Osteocyte (in vitro differentiated cells): ENCODE results near the gene LCN2. TPM values are rescaled to one million over a fixed set of nuclear protein-coding genes. Genes with fewer than 3 reads are reported as not detected.
"Not testable (repeated sequence)": the region's sequence is repeated elsewhere in the genome, so short reads cannot be mapped to it uniquely, and the experiment has no call there.

Source experiments
- DNase-seq: peaks from one replicate; pipeline ENCODE4 v3.0.0; 2021; ENCODE audit warnings: mixed read lengths; ENCODE audit not compliant: unreplicated experiment; ENCODE audit errors: extremely low spot score
- H3K27ac Mint-ChIP-seq: one replicate; pipeline ENCODE4 v1.8.0; 2021; ENCODE audit warnings: mild to moderate bottlenecking, mixed read lengths; ENCODE audit not compliant: unreplicated experiment
- H3K27me3 Mint-ChIP-seq: one replicate; pipeline ENCODE4 v1.8.0; 2021; ENCODE audit warnings: mixed read lengths; ENCODE audit not compliant: unreplicated experiment
- H3K36me3 Mint-ChIP-seq: one replicate; pipeline ENCODE4 v1.8.0; 2021; ENCODE audit warnings: mixed read lengths; ENCODE audit not compliant: unreplicated experiment
- H3K4me1 Mint-ChIP-seq: one replicate; pipeline ENCODE4 v1.8.0; 2021; ENCODE audit warnings: mixed read lengths; ENCODE audit not compliant: unreplicated experiment
- H3K4me3 Mint-ChIP-seq: one replicate; pipeline ENCODE4 v1.8.0; 2021; ENCODE audit warnings: mild to moderate bottlenecking, moderate library complexity, mixed read lengths; ENCODE audit not compliant: unreplicated experiment
- H3K9me3 Mint-ChIP-seq: one replicate; pipeline ENCODE4 v1.8.0; 2021; ENCODE audit warnings: mixed read lengths; ENCODE audit not compliant: unreplicated experiment
- CTCF ChIP-seq: fragments of 200-600 bp; sonication (generic); IDR thresholded peaks from 2 replicates; pipeline ENCODE4 v1.5.0; 2021; ENCODE audit warnings: antibody characterized with exemption, mild to moderate bottlenecking, moderate library complexity
- total RNA-seq: library from RNA; stranded (reverse); gene quantifications from 2 replicates; pipeline ENCODE4 v1.2.1, GENCODE V29; 2021

The LCN2 gene
- total RNA-seq, 1 donor from 2014 or later, result not detected

DNA sequence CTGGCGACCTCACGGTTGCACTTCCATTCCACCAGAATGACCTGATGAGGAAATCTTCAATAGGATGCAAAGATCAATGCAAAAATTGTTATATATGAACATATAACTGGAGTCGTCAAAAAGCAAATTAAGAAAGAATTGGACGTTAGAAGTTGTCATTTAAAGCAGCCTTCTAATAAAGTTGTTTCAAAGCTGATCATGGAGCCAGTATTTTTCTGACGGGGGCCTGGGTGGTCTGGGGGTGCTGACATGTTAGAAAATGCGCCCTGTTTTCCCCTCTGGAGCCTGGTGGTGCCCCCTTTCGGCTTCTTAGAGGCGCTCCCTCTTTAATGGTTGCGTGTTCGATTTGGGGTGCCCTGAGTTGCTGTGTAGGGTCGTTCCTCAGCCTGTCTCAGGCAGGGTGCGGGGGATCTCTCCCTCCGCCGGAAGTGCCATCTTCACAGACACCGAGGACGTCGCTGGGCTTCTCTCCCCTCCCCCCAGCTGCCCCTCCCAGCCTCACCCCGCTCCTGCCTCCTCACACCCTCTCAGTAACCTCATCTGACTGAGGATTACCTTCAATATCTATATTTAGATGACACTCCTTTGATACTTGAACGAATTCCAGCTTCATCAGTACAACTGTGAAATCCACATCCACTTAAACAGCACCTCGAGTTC lies 40.1 kb upstream of the LCN2 start:
- no peaks in the 10 kb centered on the region for H3K9me3 Mint-ChIP-seq
- TF ChIP-seq CTCF, result no peak
- DNase-seq, result no peak
- no peak overlapping the region for H3K27ac Mint-ChIP-seq
- no peak overlapping the region for H3K4me3 Mint-ChIP-seq
- H3K4me1 Mint-ChIP-seq, result peaks cover 8% of the 10 kb centered on the region
- H3K36me3 Mint-ChIP-seq, result peaks cover 31% of the 10 kb centered on the region
- no peaks in the 10 kb centered on the region for H3K27me3 Mint-ChIP-seq

DNA sequence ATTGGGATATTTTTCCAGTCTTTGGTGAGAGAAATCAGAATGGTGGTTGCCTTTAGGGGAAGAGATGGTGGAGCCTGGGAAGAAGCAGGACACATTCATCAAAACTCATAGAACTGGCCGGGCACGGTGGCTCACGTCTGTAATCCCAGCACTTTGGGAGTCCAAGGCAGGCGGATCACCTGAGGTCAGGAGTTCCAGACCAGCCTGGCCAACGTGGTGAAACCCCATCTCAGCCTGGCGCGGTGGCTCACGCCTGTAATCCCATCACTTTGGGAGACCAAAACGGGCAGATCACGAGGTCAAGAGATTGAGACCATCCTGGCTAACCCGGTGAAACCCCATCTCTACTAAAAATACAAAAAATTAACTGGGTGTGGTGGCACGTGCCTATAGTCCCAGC lies 37.5 kb upstream of the LCN2 start:
- not testable (repeated sequence) for DNase-seq, H3K4me3 Mint-ChIP-seq, H3K4me1 Mint-ChIP-seq, H3K27ac Mint-ChIP-seq, H3K27me3 Mint-ChIP-seq, H3K9me3 Mint-ChIP-seq
- peaks cover 25% of the 10 kb centered on the region for H3K36me3 Mint-ChIP-seq

DNA sequence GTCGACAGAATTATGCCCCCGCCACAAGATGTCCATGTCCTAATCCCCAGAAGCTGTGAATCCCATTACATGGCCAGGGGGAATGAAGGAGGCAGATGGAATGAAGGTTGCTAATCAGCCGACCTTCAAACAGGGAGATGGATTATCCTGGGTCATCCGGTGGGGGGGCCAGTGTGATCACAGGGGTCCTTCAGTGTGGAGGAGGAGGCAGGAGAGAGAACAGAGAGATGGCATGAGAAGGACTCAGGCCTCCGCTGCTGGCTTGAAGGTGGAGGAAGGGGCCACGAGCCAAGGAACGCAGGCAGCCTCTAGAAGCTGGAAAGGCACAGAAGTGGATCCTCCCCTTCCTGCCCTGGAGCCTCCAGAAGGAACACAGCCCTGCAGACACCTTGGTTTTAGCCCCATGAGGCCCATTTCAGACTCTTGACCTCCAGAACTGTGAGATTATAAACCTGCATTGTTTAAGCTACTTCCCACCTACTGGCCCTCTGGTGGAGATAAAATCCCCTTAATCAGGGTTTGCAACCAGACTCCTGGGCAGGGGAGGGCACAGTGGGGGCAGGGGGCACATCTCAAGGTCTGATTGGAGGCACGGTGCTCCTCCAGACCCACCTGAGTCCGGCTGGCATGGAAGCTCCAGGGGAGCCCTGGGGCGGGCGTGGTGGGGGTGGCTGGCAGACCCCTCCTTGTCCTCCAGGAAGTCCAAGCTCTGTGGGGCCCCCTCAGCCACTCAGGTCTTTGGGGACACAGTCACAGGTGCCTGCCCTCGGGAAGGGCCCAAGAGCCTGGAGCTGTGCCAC lies 35.5 kb upstream of the LCN2 start:
- DNase-seq, result no peak
- Mint-ChIP-seq H3K4me1 (peaks cover 12% of the 10 kb centered on the region), H3K36me3 (peaks cover 12% of the 10 kb centered on the region), H3K4me3 (no peak overlapping the region), H3K9me3 (no peaks in the 10 kb centered on the region), H3K27me3 (no peaks in the 10 kb centered on the region), H3K27ac (no peak overlapping the region)
- TF ChIP-seq CTCF, result no peak

- Mint-ChIP-seq H3K27ac (no peak overlapping the region), H3K4me3 (no peak overlapping the region), H3K27me3 (no peaks in the 10 kb centered on the region), H3K4me1 (peaks cover 12% of the 10 kb centered on the region), H3K36me3 (peaks cover 8% of the 10 kb centered on the region), H3K9me3 (no peaks in the 10 kb centered on the region)
- TF ChIP-seq CTCF, result no peak
- no peak for DNase-seq
Measured at GRCh38 chr9:128114326-128115186, 34.7 kb upstream of the LCN2 start.

DNA sequence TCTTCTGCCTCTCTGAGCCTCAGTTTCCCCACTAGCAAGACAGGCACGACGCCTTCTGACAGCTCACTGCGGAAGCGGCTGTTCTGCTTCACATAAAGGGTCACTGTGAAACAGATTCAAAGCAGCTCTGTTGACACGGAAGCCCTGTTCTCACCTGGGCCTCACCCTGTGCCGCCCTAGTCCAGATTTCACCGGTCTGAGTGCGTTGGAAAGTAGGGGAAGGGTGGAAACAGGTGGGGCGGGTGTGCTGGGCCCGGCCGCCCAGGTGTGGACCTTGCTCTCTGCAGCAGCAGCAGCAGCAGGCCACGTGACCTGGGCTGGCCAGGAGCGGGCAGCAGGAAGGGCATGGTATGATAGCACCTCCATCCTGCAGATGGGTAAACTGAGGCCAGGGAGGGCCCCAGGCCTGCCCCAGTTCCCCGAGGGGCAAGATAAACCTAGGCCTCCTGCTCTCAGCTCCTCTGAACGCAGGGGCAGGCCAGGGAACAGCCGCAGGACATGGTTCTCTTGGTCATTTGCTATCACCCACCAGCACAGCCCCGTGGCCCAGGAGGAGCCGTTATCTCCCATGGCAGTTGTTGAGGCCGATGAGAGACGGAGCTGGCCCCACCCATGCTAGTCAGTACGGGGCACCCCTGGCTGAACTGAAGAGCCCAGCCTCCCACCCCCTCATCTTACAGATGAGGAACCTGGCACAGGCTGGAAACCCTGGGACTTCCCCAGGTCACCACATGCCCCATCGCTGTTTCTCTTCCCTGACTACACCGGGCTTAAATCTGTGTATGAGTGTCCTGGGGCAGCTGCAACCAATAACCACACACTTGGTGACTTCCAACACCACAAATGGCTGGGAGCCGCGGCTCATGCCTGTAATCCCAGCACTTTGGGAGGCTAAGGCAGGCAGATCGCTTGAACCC lies 33.8 kb upstream of the LCN2 start:
- no peak overlapping the region for H3K4me3 Mint-ChIP-seq
- no peak for TF ChIP-seq CTCF
- no peaks in the 10 kb centered on the region for H3K9me3 Mint-ChIP-seq
- H3K27ac Mint-ChIP-seq, result no peak overlapping the region
- peaks cover 3% of the 10 kb centered on the region for H3K36me3 Mint-ChIP-seq
- peaks cover 12% of the 10 kb centered on the region for H3K4me1 Mint-ChIP-seq
- no peaks in the 10 kb centered on the region for H3K27me3 Mint-ChIP-seq
- DNase-seq, result no peak
